Measurements from ENCODE around the gene OOSP4A. TPM values are rescaled to one million over a fixed set of nuclear protein-coding genes. Genes with fewer than 3 reads are reported as not detected.

Gene OOSP4A
- total and polyA plus RNA-seq, 2 donors (not counting 1 experiment from before 2014, with no cell fraction given) = not detected

DNA sequence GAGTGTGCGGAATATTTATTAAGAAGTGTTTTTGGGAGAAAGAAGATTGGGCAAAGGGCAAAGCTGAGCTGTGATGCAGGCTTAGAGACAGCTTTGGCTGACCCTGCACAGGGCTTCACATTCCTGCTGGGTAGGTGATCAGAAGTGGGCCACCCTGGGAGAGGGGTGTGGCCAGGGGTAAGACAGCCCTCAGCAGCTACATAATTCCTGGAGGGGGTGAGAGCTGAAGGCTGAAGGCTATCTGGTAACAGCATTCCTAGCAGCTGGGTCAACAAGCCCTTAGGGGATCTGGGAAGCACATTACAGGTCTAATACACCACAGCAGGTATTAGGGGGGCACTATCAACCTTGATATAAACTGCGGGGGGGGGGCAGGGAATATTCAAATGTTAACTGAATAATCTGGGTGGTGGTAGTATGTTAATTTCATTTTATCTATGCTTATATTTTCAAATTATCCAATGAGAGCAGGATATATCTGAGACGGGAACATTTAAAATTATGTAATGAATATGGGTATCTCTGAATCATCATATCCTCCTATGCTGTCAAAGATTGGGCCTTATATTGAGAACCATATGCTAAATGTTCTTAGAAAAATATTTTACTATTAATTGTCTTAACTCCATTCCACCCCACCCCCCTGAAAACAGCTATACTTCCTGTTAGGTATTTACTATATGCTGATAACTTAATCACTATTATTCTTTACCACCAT is 19.7 kb upstream of the OOSP4A start:
- no peaks in the 10 kb centered on the region for H3K9me3 ChIP-seq (ENCODE audit: control insufficient read depth, insufficient read depth, low read depth, low read length)
- TF ChIP-seq EZH2 (IDR thresholded peaks at IDR 0.05; ENCODE audit: low read length, missing control alignments) (no peak), CTCF (conservative IDR thresholded peaks at IDR 0.05 in 1 of 2, IDR thresholded peaks at IDR 0.05 in 1 of 2; ENCODE audit: low read depth in 1 of 2, low read length in 2 of 2) (no peak)
- no peak overlapping the region for H2AFZ ChIP-seq (ENCODE audit: low read length)
- no peaks in the 10 kb centered on the region for H3K79me2 ChIP-seq (ENCODE audit: control insufficient read depth, insufficient read depth, low read length)
- no peak overlapping the region for H3K27ac ChIP-seq (ENCODE audit: insufficient read depth, low read length)
- no peaks in the 10 kb centered on the region for H3K36me3 ChIP-seq (ENCODE audit: control insufficient read depth, insufficient read depth, low read length)
- H3K4me1 ChIP-seq (ENCODE audit: control insufficient read depth, extremely low read depth, insufficient read depth, low read length) = no peaks in the 10 kb centered on the region
- no peak overlapping the region for H3K9ac ChIP-seq (ENCODE audit: insufficient read depth, low read length)
- DNase-seq (ENCODE audit: low read depth in 2 of 2) = no peak
- H3K4me3 ChIP-seq (replicated peaks in 1 of 4; ENCODE audit: control extremely low read depth in 1 of 4, insufficient read depth in 1 of 4, low read depth in 3 of 4, low read length in 4 of 4) = no peak overlapping the region
- H3K27me3 ChIP-seq (ENCODE audit: control insufficient read depth, insufficient read depth, low read length) = no peaks in the 10 kb centered on the region
- no peaks in the 10 kb centered on the region for H4K20me1 ChIP-seq (ENCODE audit: control insufficient read depth, extremely low read depth, insufficient read depth, low read length)
- H3K4me2 ChIP-seq (ENCODE audit: extremely low read depth, insufficient read depth, low read length) = no peak overlapping the region

DNA sequence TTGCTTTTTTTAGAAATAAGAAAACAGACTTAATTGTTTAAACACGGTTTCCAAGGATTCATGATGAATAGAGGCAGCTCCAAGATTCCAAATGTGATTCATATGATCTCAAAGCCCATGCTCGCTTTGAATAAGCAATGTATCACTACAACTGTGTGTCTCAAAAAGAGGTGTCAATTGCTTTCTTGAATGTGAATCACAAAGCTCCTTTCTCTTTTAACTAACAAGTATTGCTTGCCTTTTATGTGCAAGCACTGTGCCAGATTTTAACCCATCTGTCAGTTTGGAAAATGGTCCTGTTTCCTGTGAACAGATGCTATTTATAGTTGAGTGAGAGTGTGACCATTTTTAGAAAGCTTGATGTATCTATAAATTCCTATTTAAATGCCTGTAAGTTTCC is 19.1 kb upstream of the OOSP4A start:
- Histone ChIP-seq H3K27ac (ENCODE audit: insufficient read depth, low read length) (no peak overlapping the region), H3K79me2 (ENCODE audit: control insufficient read depth, insufficient read depth, low read length) (no peaks in the 10 kb centered on the region), H3K4me3 (replicated peaks in 1 of 4; ENCODE audit: control extremely low read depth in 1 of 4, insufficient read depth in 1 of 4, low read depth in 3 of 4, low read length in 4 of 4) (no peak overlapping the region), H3K27me3 (ENCODE audit: control insufficient read depth, insufficient read depth, low read length) (no peaks in the 10 kb centered on the region), H3K9me3 (ENCODE audit: control insufficient read depth, insufficient read depth, low read depth, low read length) (no peaks in the 10 kb centered on the region), H3K36me3 (ENCODE audit: control insufficient read depth, insufficient read depth, low read length) (no peaks in the 10 kb centered on the region), H3K4me1 (ENCODE audit: control insufficient read depth, extremely low read depth, insufficient read depth, low read length) (no peaks in the 10 kb centered on the region), H3K9ac (ENCODE audit: insufficient read depth, low read length) (no peak overlapping the region), H3K4me2 (ENCODE audit: extremely low read depth, insufficient read depth, low read length) (no peak overlapping the region), H2AFZ (ENCODE audit: low read length) (no peak overlapping the region), H4K20me1 (ENCODE audit: control insufficient read depth, extremely low read depth, insufficient read depth, low read length) (no peaks in the 10 kb centered on the region)
- no peak for TF ChIP-seq EZH2 (IDR thresholded peaks at IDR 0.05; ENCODE audit: low read length, missing control alignments)
- no peak for TF ChIP-seq CTCF (conservative IDR thresholded peaks at IDR 0.05 in 1 of 2, IDR thresholded peaks at IDR 0.05 in 1 of 2; ENCODE audit: low read depth in 1 of 2, low read length in 2 of 2)
- DNase-seq (ENCODE audit: low read depth in 2 of 2) = no peak

GRCh38 chr11:59953463-59954218 is 10.2 kb upstream of the OOSP4A start:
- H3K79me2 ChIP-seq (ENCODE audit: control insufficient read depth, insufficient read depth, low read length) = no peaks in the 10 kb centered on the region
- no peak overlapping the region for H3K27ac ChIP-seq (ENCODE audit: insufficient read depth, low read length)
- H4K20me1 ChIP-seq (ENCODE audit: control insufficient read depth, extremely low read depth, insufficient read depth, low read length) = no peaks in the 10 kb centered on the region
- no peak overlapping the region for H2AFZ ChIP-seq (ENCODE audit: low read length)
- no peaks in the 10 kb centered on the region for H3K9me3 ChIP-seq (ENCODE audit: control insufficient read depth, insufficient read depth, low read depth, low read length)
- no peak for DNase-seq (ENCODE audit: low read depth in 2 of 2)
- H3K4me2 ChIP-seq (ENCODE audit: extremely low read depth, insufficient read depth, low read length) = no peak overlapping the region
- no peak overlapping the region for H3K9ac ChIP-seq (ENCODE audit: insufficient read depth, low read length)
- H3K27me3 ChIP-seq (ENCODE audit: control insufficient read depth, insufficient read depth, low read length) = no peaks in the 10 kb centered on the region
- no peaks in the 10 kb centered on the region for H3K4me1 ChIP-seq (ENCODE audit: control insufficient read depth, extremely low read depth, insufficient read depth, low read length)
- H3K4me3 ChIP-seq (replicated peaks in 1 of 4; ENCODE audit: control extremely low read depth in 1 of 4, insufficient read depth in 1 of 4, low read depth in 3 of 4, low read length in 4 of 4) = no peak overlapping the region
- no peaks in the 10 kb centered on the region for H3K36me3 ChIP-seq (ENCODE audit: control insufficient read depth, insufficient read depth, low read length)
- TF ChIP-seq CTCF (conservative IDR thresholded peaks at IDR 0.05 in 1 of 2, IDR thresholded peaks at IDR 0.05 in 1 of 2; ENCODE audit: low read depth in 1 of 2, low read length in 2 of 2) (no peak), EZH2 (IDR thresholded peaks at IDR 0.05; ENCODE audit: low read length, missing control alignments) (no peak)

Measured in fibroblast of lung (primary cell).